HG03280 (cell line): Measurements from ENCODE around the gene APRT.
"Not testable (repeated sequence)": the region's sequence is repeated elsewhere in the genome, so short reads cannot be mapped to it uniquely, and the experiment has no call there.

Source experiments
- ATAC-seq: cut with Tn5 transposase; IDR thresholded peaks from one replicate; pipeline ENCODE4 v1.9.1; 2021; ENCODE audit warnings: mild to moderate bottlenecking, moderate library complexity; ENCODE audit not compliant: unreplicated experiment

The APRT gene

GRCh38 chr16:88823646-88824045, 11.9 kb upstream of the APRT start:
- ATAC-seq: not testable (repeated sequence)

DNA sequence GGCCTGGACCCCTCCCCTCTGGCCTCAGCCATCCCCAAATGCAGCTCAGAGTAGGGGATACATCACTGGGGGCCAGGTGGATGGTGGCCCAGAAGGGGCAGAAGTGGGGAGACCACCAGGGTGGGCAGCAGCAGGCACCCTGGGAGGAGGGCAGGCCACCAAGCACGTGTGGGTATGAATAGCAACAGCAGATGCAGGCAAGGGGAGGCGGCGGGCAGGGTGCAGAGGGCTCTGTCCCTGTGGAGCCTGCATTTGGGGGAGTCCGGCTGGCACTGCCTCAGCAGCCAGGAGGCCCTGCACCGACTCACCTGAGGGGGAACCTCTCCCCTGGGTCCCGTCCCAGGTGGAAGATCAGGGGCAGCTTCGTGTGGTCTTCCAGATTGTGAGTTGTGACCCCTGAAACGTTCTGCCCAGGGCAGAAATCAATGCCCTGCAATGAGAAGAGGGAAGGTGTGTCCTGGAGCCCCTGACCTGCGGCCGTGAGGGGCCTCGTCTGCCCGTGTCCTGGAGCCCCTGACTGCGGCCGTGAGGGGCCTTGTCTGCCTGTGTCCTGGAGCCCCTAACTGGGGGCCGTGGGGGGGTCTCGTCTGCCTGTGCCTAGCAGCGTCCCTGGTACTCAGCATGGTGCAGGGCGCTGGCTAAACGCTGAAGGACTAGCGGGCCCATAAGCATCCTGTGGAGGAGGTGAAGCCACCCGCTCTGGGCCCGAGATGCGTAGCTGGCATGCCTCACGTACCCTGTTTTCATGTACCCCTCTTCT, 10.7 kb upstream of the APRT start:
- no peak for ATAC-seq

DNA sequence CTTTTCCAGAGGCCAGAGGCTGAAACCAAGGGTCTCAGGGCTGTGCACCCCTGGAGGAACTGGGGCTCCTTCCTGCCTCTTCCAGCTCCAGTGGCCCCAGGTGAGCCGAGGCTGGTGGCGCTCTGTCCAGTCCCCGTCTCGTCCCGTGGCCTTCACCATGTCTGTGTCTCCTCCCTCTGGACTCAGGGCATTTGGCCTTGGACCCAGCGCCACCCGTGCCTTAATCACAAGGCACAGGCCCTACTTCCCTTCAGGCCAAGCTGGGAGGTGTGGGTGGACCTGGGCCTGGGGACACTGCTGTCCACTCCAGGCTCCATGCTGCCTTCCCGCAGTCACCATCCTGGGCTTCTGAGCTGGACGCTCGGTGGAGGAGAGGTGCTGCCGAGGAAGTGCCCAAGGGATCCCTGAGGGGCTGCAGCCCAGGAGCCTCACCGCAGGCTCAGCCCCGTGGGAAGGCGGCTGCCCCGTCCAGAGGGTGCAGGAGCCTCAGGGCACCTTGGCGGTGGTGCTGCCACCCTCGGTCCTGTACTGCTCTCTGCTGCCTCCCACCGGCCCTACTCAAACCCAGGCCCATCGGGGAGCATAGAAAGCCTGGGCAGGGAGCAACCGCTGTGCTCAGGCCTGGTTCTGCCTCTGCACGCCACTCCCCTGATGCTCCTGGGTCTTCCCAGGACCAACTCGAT, 9.6 kb upstream of the APRT start:
- ATAC-seq: no peak

GRCh38 chr16:88820385-88821025, 8.8 kb upstream of the APRT start:
- ATAC-seq: no peak

DNA sequence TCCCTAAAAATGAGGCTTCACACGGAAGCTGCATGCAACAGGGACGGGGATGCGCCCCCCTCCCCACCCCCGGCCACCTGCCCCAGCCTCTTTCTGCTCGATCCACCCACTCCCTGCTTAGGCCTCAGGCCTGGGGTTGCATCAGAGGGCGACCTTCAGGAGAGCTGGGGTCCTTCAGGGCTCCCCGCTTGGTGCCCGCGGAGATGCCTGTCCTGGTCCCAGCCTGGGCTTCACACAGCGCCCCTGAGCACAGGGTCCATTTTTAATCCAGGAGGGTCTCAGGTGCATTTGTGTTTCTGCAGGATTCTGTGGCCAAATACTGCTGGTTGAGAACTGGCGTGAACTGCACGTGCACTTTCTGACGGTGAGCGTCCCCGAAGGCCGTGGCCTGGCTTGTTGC, 7.4 kb upstream of the APRT start:
- ATAC-seq: no peak

DNA sequence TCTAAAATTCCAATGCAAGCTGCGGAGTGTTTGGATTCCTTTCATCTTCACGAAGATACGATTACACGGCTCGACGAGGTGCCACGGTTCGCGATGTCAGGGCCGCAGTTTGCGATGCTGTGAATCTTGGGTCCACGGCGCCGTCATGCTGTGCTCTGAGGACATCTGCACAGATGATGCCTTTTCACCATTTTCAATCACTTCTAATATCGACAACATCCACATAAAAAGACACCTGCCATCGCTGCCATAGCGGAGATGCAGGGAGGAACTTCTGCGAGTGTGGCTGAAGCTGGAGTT, 6.8 kb upstream of the APRT start:
- no peak for ATAC-seq

- no peak for ATAC-seq
These were observed 6.3 kb upstream of the APRT start for GRCh38 chr16:88817785-88818574.

DNA sequence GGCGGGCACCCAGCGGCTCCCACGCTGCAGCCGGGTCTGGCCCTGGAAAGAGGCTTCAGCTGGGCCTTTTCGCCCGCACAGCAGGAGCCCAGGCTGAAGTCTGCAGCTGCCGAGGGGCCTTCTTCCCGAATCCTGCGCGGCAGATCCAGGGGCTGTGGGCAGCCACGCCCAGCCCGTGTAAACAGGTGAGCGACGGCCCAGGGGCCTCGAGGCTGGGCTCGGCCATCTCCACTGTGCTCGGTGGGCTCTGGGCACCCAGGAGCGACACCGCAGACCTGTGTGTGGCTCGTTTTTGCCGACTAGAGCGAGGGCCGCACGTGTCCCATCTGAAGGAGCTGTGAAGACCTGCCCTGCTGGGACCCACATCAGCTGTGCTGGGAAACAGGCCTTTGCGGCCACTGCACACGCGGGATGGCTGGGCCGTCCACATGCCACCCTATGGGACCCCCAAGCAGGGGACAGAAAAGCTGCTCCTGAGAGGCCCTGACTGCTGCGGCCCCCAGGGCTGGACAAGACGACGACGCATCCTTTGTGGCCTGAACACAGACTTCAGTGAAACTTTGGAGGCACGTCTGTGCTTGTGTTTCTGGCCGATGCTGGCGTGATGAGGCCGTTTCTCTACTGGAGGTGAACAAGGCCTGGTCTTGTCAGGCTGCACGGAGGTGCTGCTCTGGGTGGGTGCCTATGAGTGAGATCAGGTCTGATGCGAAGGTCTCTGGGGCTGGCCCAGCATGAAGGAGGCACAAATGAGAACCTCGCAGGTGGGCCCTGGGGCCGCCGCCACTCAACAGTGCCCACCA, 5.2 kb upstream of the APRT start:
- ATAC-seq: no peak

DNA sequence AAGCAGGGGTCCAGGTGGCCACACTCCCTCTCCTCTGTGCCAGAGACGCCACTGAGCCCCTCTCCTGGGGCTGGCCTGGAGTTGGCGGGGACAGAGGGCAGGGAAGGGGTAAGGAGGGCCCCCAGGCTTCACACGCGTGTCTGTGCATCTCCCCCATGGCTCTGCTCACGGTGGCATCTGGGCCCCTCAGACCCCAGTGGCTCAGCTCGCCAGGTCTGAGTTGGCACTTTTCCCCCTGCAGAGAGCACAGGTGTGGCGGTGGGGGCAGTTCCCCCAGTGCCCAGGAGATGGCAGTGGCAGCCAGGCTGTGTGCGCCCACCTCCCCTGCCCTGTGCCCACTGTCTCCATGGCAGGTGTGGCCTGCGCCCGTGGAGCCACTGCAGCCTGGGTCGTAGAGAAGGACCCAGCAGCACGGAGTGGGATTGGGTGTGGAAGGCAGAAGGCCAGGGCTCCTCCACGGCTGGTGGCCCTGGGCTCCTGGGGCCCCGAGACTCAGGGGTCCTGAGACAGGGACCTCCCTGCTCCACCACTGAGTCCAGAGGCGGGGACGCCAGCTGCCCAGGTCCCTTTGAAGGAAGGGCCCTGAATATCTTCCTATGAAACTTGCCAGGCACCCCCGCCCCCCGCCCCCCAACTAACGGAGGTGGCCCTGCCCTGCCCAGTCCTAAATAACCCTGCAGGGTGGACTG, 4.3 kb upstream of the APRT start:
- ATAC-seq: no peak

GRCh38 chr16:88815227-88815626, 3.5 kb upstream of the APRT start:
- no peak for ATAC-seq

GRCh38 chr16:88814144-88814502, 2.4 kb upstream of the APRT start:
- ATAC-seq: no peak

GRCh38 chr16:88813269-88814143, 1.8 kb upstream of the APRT start:
- no peak for ATAC-seq

DNA sequence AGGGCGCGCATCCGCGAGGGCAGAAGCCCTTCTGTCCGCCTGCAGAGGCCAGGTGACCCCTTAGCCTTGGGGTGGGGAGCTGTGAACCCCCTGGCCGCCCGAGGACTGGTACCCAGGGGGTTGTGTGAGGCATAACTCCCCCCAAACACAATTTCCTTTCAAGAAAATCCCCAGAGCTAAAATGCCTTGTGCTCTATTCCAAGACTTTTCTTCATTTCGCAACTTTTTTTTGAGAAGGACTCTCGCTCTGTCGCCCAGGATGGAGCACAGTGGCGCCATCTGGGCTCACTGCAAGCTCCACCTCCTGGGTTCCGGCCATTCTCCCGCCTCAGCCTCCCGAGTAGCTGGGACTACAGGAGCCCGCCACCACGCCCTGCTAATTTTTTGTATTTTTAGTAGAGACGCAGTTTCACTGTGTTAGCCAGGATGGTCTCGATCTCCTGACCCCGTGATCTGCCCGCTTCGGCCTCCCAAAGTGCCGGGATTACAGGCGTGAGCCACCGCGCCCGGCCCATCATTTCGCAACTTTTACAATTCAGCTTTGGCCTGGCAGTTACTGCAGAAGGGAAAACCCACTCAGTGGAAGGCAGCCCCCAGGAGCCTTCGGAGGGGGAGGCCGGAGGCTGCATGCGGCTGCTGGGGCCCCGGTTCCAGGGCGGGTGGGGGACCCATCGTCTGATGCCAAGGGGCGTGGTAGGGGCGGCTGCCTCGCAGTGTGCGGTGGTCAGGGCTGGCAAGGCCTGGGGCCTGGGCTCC, 963 bp upstream of the APRT start:
- ATAC-seq: no peak

- ATAC-seq: peak; percentile 55
These were observed 588 bp downstream of the APRT start for GRCh38 chr16:88810912-88811768.

DNA sequence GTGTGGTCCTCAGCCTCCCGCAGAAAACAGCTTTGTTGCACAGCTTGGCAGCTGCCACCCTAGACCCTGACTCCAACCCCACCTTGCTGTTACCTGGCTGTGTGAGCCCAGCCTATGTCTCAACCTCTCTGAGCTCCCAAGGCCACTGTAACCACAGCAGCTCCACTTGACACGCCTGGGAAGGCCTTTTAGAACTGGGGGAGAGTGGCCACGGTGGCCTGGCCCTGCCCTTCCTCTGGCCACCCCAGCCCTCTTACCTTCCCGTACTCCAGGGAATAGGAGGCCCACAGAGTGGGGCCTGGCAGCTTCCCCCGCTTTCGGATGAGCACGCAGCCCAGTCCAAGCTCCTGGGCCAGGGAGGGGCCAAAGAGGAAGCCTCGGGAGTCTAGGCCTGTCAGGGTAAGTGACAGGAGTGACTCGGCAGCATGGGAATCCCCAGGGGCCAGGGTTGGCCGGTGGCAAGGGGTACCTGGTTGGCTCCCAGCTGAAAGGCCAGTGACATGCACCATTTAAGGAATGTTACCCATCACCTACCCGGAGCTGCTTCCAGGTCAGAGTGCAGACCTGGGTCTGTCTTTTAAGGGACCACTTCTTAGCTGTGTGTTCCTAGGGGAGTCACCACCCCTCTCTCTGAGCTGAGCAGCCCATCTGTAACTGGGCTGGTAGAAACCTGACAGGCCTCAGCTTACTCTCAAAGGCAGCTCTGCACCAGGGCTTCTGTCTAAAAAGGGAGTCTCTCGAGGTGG, 1.4 kb downstream of the APRT start:
- ATAC-seq: no peak

DNA sequence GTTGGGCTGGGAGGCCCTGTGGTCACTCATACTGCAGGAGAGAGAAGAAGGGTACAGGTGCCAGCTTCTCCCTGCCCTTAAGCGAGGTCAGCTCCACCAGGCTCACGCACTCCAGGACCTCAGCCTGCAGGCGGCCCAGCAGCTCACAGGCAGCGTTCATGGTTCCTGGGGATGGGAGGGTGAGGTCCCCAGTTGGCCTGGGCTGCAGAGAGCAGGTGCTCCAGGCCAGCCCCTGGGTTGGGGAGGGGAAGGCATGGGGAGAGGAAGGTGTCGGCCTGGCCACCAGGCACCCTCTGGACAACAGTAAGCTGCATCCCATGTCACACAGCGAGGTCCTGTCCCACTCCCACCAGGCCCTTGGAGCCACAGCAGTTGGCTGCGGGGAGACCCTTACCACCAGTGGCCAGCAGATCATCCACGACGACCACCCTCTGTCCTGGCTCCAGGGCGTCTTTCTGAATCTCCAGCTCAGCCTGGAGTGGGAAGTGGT, 2.0 kb downstream of the APRT start:
- ATAC-seq: no peak
